ENCODE data around the gene LRIG2.

DNA sequence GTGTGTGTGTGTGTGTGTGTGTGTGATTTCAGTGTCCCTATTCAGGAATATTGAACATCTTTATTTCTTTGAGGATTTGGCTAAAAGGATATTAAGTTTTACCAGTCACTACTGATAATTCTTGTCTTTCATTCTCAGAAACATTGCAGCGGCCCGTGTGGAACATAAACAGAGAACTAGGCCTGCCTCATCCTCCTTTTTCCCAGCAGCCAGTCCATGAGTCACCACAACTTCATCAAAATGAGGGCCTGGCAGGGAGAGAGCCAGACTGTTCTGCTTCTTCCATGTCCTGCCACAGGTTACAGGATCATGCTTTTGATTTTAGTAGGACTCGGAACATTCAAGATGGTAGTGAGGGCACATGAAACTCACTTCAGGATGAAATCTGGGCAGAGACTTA, 50.7 kb downstream of the LRIG2 start:
- TF ChIP-seq, protein P1, sequence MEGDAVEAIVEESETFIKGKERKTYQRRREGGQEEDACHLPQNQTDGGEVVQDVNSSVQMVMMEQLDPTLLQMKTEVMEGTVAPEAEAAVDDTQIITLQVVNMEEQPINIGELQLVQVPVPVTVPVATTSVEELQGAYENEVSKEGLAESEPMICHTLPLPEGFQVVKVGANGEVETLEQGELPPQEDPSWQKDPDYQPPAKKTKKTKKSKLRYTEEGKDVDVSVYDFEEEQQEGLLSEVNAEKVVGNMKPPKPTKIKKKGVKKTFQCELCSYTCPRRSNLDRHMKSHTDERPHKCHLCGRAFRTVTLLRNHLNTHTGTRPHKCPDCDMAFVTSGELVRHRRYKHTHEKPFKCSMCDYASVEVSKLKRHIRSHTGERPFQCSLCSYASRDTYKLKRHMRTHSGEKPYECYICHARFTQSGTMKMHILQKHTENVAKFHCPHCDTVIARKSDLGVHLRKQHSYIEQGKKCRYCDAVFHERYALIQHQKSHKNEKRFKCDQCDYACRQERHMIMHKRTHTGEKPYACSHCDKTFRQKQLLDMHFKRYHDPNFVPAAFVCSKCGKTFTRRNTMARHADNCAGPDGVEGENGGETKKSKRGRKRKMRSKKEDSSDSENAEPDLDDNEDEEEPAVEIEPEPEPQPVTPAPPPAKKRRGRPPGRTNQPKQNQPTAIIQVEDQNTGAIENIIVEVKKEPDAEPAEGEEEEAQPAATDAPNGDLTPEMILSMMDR (IDR thresholded peaks at IDR 0.05; ENCODE audit: low read length) = no peak
- no peak for TF ChIP-seq EZH2 (IDR thresholded peaks at IDR 0.05; ENCODE audit: borderline replicate concordance, low read length)

Data from OCI-LY1 (cell line).